HG03039 (cell line): ENCODE measurements around the gene SCNN1B.
"Not testable (repeated sequence)": the region's sequence is repeated elsewhere in the genome, so short reads cannot be mapped to it uniquely, and the experiment has no call there.

Experiments
- ATAC-seq: cut with Tn5 transposase; IDR thresholded peaks from one replicate; pipeline ENCODE4 v1.9.1; 2021; ENCODE audit warnings: mild to moderate bottlenecking, moderate library complexity; ENCODE audit not compliant: unreplicated experiment

The SCNN1B gene

GRCh38 chr16:23353440-23353839 is 51.3 kb downstream of the SCNN1B start:
- ATAC-seq: no peak

DNA sequence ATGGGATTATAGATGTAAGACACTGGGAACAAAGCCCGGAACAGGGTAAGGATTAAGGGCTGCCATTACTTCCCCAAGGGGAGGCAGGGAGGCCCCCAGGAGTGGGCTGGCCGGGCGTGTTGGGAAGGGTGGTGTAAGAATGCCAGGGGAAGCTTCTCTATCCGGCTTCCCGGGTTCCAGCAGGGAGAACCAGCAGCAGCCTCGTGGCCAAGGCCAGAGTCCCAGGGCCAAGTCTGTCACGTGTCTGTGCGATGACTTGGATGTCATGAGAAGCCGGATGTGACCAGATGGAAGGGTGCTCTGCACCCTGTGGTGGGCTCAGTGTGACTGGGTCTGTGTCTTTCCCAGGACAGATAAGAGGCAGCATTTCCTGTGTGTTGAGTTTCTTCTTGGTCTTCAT is 52.1 kb downstream of the SCNN1B start:
- no peak for ATAC-seq

GRCh38 chr16:23355106-23355670 is 53.1 kb downstream of the SCNN1B start:
- ATAC-seq: no peak

DNA sequence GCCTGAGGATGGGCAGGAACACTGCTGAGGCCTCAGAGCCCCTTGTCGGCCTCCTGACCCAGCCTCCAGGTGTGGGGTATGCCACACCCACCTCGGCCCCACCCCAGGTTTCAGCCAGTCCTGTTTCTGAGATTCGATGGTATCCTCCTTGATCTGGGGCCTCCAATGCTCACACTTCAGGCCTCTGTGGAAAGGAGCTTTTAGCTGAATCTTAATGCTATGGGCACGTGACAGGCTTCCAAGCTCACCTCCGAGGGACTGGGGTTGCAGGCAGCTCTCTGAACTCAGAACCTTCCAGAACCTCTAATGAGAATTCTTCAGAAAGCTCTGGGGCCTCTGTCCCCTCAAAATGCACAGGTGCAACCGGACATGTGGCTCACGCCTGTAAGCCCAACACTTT is 54.8 kb downstream of the SCNN1B start:
- ATAC-seq: no peak

DNA sequence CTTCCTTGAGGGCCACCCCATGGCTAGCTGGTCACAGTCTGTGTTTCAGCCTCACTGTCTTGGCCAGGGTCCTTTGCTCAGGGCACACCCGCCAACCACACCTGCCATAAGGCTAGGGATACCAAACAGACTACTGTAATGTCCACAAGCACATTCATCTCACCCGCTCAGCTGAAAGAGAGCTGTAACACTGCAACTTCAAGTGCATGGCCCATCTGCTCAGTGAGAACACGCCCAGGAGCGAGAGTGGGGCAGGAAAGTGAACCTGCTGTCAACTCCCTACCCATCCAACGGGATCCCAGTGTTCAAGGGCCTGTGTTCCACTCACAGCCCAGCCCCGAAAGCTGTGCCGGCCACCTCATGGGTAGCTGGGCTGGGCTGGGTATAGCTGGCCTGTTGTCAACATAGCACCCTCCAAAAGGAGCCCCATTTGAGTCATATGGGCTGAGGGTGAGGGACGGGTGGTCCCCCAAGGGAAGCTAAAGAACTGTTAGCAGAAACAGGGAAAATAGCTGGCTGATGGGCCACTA is 55.7 kb downstream of the SCNN1B start:
- no peak for ATAC-seq

- ATAC-seq: no peak
These were observed 57.1 kb downstream of the SCNN1B start for GRCh38 chr16:23359092-23359760.

DNA sequence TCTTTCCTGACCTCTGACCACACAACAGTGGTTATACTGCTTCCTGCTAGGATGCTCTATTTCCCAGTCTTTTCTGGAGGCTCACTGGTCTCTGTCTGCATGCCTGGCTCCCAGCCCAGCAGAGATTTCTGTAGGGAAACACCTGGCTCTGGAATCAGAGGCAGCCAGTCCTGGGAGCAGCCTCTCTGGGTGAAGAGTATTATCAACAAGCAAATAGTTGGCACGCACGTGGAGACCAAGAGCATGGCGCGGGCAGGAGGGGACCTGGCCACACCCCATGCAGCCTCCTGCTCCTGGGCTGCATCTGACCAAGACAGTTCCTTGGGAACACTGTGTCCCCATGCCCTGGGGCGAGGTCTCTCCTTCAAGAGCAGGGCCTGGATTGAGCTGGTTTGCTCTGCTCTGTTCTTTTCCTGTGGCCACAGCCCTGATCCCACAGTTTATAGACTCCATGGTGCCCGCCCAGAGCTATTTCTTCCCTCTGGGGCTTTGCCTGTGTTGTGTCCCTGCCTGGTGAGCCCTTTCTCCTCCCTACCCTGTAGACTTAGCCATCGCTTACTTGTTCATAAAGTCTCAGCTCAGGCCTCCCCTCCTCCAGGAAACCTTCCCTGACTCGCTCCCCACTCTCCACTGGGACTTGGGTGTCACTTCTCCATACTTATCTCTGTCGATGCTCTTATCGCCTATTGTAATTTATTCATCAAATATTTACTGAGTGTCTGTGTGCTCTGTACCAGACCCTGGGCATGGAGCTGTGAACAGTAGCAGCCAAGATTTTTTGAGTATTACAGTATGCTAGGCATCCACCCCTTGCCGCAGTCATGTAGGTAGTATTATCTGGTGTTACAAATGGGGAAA is 60.6 kb downstream of the SCNN1B start:
- no peak for ATAC-seq

GRCh38 chr16:23365602-23366240 is 63.6 kb downstream of the SCNN1B start:
- no peak for ATAC-seq

DNA sequence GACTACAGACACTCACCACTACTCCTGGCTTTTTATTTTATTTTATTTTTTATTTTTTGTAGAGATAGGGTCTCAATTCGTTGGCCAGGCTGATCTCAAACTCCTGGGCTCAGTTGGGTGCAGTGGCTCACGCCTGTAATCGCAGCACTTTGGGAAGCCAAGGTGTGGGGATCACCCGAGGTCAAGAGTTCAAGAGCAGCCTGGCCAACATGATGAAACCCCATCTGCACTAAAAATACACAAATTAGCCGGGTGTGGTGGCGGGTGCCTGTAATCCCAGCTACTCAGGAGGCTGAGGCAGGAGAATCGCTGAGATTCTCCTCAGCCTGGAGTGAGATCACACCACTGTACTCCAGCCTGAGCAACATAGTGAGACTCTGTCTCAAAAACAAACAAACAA is 64.2 kb downstream of the SCNN1B start:
- ATAC-seq: not testable (repeated sequence)

GRCh38 chr16:23367564-23367963 is 65.5 kb downstream of the SCNN1B start:
- no peak for ATAC-seq

DNA sequence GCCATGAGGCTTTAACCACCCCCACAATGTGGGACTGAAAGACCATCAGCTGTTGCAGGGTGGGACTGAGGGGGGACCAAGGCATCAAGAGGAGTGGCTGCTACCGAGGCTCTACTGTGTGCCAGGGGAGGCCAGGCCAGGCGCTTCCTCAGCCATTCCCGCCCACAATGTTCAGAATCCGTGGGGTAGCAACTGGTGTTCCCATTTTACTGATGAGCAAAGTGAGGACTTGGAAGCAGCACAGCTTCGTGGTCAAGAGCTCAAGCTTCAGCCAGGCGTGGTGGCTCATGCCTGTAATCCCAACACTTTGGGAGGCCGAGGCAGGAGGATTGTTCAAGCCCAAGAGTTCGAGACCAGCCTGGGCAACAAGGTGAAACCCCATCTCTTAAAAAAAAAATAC is 65.9 kb downstream of the SCNN1B start:
- no peak for ATAC-seq

GRCh38 chr16:23368469-23368868 is 66.4 kb downstream of the SCNN1B start:
- no peak for ATAC-seq

GRCh38 chr16:23369416-23369815 is 67.3 kb downstream of the SCNN1B start:
- ATAC-seq: no peak

- ATAC-seq: no peak
These were observed 69.3 kb downstream of the SCNN1B start for GRCh38 chr16:23371368-23371767.

DNA sequence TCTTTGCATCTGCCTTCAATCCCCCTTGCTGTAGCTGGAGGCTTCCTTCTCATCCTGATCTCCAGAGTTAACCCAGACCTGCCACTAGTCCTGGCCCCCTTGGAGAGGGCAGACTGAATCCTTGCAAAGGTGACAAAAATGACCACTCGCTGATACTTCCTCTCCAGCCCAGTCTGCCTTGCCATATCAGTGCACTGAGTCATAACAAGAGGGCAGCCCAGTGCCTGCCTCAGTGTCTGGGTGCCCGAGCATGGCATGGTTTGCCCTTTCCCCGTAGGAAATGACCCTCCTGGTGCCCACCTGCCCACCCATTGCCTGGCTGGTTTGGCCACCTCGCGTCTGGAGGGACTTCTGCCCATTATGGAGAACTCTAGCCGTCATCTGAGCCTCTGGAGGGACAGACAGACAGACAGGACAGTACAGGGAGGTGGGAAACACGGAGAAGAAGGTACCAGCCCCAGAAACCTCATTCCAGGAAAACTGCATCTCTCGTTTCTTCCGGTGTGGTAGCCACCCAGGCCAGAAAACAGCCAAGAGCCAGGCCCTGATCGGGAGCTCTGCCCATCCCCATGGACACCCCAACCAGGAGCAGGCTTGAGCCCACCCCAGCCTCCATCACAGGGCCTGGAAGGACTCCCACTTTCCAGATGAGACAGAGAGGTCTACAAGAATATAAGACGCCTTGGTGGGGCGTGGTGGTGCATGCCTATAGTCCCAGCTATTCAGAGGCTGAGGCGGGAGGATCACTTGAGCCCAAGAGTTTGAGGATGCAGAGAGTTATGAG is 71.5 kb downstream of the SCNN1B start:
- no peak for ATAC-seq

DNA sequence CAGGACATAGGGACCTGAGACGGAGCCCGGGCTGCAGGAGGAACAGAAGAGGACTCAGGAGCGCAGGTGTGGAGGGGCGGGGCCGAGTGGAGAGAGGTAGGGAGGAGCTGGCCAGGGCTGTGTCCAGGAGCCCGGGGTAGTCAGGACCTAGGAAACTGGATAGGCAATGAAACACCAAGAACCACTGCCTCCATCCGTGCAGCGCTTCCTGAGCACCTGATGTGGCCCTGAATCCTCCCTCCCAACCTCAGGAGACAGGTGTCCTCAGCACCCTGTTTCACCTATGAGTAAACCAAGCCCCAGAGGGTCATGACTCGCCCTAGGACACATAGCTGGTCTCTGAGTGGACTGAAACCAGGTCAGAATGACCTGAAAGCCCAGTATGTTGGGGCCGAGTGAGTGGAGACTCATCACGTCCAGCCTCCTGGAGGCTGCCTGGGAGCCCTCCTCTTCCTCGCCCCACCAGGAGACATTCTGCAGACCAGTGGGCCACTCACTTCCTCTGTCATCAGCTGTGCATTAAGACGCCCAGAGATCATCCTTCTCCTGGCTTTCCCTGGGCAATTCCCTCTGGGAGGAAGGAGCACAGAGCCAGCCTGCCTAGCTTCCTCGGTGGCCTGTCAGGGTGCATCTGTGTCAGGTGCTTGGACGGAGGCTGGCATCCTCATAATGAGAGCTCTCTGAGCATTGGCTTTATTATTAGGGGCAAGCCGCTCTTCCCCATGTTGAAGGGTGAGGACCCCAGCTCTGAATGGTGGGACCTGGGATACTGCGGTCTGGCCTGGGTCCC is 72.8 kb downstream of the SCNN1B start:
- ATAC-seq: no peak

DNA sequence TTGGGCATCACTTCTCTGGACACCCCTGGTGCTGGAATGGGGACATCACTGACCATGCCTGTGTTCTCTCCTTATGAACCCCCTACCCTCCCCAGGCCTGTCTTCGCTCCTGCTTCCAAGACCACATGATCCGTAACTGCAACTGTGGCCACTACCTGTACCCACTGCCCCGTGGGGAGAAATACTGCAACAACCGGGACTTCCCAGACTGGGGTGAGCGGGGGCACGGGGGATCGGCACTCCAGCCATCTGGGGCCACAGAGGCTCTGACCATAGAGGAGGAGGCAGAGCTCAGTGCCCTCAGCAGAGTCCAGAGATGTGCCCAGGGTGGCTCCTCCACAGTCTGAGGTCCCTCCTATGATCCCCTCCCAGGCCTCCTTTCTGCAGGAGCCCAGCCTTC is 73.5 kb downstream of the SCNN1B start:
- no peak for ATAC-seq

GRCh38 chr16:23377071-23377931 is 75.2 kb downstream of the SCNN1B start:
- no peak for ATAC-seq

DNA sequence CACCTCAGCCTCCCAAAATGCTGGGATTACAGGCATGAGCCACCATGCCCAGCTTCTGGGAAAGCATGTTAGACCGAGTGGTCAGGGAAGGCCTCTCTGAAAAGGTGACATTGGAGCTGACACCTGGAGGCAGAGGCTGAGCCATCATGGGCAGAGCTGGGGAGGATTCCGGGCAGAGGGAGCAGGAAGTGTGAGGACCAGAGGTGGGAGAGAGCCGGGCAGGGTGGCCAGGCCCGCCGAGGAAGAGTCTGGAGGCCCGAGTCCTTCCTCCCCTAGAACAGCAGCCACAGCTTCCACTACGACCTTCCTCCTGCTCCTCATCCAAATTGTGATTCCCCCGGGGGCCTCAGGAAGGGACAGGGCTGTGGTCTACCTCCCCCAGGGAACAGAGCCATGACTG is 76.2 kb downstream of the SCNN1B start:
- ATAC-seq: no peak
